ENCODE data around the gene CCDC57. TPM values are rescaled to one million over a fixed set of nuclear protein-coding genes. Genes with fewer than 3 reads are reported as not detected.

CCDC57 gene
- total RNA-seq, 1 donor from 2014 or later, result 40.7 TPM

- no peak overlapping the region for H3K27ac Mint-ChIP-seq (ENCODE audit: unreplicated experiment)
- no peak for DNase-seq
- peaks cover 8% of the 10 kb centered on the region for H3K9me3 Mint-ChIP-seq (ENCODE audit: unreplicated experiment)
- H3K27me3 Mint-ChIP-seq (ENCODE audit: unreplicated experiment), result peaks cover 5% of the 10 kb centered on the region
- no peak for TF ChIP-seq CTCF (IDR thresholded peaks at IDR 0.05; ENCODE audit: partially characterized antibody, unreplicated experiment)
- no peaks in the 10 kb centered on the region for H3K4me1 Mint-ChIP-seq (ENCODE audit: low read depth, unreplicated experiment)
- no peak overlapping the region for H3K4me3 Mint-ChIP-seq (ENCODE audit: unreplicated experiment)
- no peaks in the 10 kb centered on the region for H3K36me3 Mint-ChIP-seq (ENCODE audit: unreplicated experiment)
Measured at GRCh38 chr17:82076018-82076784, 136.4 kb downstream of the CCDC57 start.

- Mint-ChIP-seq H3K9me3 (ENCODE audit: unreplicated experiment) (peaks cover 3% of the 10 kb centered on the region), H3K4me1 (ENCODE audit: low read depth, unreplicated experiment) (no peaks in the 10 kb centered on the region), H3K27me3 (ENCODE audit: unreplicated experiment) (peaks cover 5% of the 10 kb centered on the region), H3K36me3 (ENCODE audit: unreplicated experiment) (no peaks in the 10 kb centered on the region), H3K4me3 (ENCODE audit: unreplicated experiment) (no peak overlapping the region), H3K27ac (ENCODE audit: unreplicated experiment) (no peak overlapping the region)
- DNase-seq, result no peak
- TF ChIP-seq CTCF (IDR thresholded peaks at IDR 0.05; ENCODE audit: partially characterized antibody, unreplicated experiment), result no peak
Measured at GRCh38 chr17:82073446-82073845, 139.2 kb downstream of the CCDC57 start.

GRCh38 chr17:82072827-82073226 is 139.8 kb downstream of the CCDC57 start:
- Mint-ChIP-seq H3K4me1 (ENCODE audit: low read depth, unreplicated experiment) (no peaks in the 10 kb centered on the region), H3K4me3 (ENCODE audit: unreplicated experiment) (no peak overlapping the region), H3K27me3 (ENCODE audit: unreplicated experiment) (peaks cover 3% of the 10 kb centered on the region), H3K36me3 (ENCODE audit: unreplicated experiment) (no peaks in the 10 kb centered on the region), H3K27ac (ENCODE audit: unreplicated experiment) (no peak overlapping the region), H3K9me3 (ENCODE audit: unreplicated experiment) (no peaks in the 10 kb centered on the region)
- DNase-seq, result no peak
- TF ChIP-seq CTCF (IDR thresholded peaks at IDR 0.05; ENCODE audit: partially characterized antibody, unreplicated experiment), result no peak

DNA sequence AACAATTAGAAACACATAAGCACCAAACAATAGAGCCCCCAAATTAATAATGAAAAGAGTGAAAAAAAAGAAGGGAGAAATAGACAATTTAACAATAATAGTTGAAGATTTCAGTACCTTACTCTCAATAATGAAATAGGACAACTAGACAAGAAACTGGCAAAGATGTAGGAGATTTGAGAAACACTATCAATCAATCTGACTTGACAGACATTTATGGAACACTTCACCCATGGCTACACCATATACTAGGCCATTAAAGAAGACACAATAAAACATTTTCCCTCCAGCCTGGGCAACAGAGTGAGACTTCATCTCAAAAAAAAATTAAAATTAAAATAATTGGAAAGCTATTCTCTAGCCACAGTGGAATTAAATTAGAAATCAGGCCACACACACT is 142.0 kb downstream of the CCDC57 start:
- no peak overlapping the region for H3K4me3 Mint-ChIP-seq (ENCODE audit: unreplicated experiment)

More for the DNA sequence above, 142.0 kb downstream of the CCDC57 start:
- peaks cover 3% of the 10 kb centered on the region for H3K9me3 Mint-ChIP-seq (ENCODE audit: unreplicated experiment)
- DNase-seq, result no peak
- no peaks in the 10 kb centered on the region for H3K36me3 Mint-ChIP-seq (ENCODE audit: unreplicated experiment)
- H3K27ac Mint-ChIP-seq (ENCODE audit: unreplicated experiment), result no peak overlapping the region
- no peaks in the 10 kb centered on the region for H3K4me1 Mint-ChIP-seq (ENCODE audit: low read depth, unreplicated experiment)
- TF ChIP-seq CTCF (IDR thresholded peaks at IDR 0.05; ENCODE audit: partially characterized antibody, unreplicated experiment), result no peak
- peaks cover 13% of the 10 kb centered on the region for H3K27me3 Mint-ChIP-seq (ENCODE audit: unreplicated experiment)
